ENCODE measurements around the gene CXCL14. TPM values are rescaled to one million over a fixed set of nuclear protein-coding genes. Genes with fewer than 3 reads are reported as not detected.

CXCL14 gene, protein sequence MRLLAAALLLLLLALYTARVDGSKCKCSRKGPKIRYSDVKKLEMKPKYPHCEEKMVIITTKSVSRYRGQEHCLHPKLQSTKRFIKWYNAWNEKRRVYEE
- 0.17 and 0.26 TPM in 2 replicates for total RNA-seq
- polyA plus RNA-seq, result 0.05 TPM in 1 of 2 replicates, not detected in the other
- polyA plus RNA-seq (2012), result not detected in 2 replicates
- polyA minus RNA-seq (ENCODE audit: low replicate concordance), result not detected in 2 replicates

DNA sequence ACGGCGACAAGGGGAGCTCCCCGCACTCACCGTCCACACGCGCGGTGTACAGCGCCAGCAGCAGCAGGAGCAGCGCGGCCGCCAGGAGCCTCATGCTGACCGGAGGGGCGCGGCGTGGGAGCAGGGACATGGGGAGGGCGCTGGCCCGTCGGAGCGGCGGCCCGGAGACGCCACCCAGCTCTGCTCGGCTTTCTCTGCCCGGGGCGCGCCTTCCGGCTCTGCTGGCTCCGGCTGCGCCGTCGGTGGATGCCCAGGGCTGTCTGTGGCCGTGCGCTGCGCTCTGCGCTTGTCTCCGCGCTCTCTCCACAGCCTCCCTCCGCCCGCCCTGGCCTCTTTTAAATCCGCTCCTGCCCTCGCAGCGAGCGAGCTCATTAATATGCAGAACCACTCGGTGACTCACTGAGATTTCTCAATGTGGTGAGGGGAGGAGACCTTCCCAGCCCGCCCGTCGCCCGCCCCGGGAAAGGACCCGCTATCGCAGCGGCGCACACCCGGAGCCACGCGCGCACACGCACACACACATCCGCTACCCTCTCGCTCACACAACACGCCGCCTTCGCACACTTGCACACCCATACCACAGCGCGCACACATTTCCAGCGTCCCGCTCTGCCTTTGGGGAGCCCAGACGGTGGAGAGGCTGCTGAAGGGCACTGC is at the start of gene CXCL14:
Gene CXCL14, minus strand, starts transcription at position 307 of the 657 bp plus-strand sequence. Its CDS starts 213 bp downstream, at position 94.
- TF ChIP-seq, protein P1, sequence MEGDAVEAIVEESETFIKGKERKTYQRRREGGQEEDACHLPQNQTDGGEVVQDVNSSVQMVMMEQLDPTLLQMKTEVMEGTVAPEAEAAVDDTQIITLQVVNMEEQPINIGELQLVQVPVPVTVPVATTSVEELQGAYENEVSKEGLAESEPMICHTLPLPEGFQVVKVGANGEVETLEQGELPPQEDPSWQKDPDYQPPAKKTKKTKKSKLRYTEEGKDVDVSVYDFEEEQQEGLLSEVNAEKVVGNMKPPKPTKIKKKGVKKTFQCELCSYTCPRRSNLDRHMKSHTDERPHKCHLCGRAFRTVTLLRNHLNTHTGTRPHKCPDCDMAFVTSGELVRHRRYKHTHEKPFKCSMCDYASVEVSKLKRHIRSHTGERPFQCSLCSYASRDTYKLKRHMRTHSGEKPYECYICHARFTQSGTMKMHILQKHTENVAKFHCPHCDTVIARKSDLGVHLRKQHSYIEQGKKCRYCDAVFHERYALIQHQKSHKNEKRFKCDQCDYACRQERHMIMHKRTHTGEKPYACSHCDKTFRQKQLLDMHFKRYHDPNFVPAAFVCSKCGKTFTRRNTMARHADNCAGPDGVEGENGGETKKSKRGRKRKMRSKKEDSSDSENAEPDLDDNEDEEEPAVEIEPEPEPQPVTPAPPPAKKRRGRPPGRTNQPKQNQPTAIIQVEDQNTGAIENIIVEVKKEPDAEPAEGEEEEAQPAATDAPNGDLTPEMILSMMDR (conservative IDR thresholded peaks at IDR 0.05 in 1 of 2, IDR thresholded peaks at IDR 0.05 in 1 of 2; ENCODE audit: low read depth in 1 of 2, low read length in 2 of 2), result no peak
- no peak for TF ChIP-seq EZH2 (IDR thresholded peaks at IDR 0.05; ENCODE audit: low read length, missing control alignments)

DNA sequence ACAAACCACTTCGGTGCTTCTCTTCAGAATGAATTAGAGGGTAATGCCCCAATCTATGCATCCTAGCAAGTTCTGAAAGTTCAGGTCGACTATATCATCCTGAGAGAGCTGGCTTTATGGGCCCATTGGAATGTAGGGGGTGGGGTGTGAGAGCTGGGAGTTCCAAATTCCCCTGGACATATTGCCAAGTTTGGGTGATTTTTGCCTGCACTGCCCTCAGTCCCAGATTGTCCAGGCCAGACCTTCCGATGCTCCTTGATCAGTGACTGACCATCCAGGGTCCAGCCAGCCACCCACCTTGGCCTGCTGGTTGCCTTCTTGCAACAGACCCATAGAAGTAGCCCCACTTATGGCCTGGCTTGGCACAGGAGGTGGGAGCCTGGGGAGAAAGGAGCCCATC is 47.8 kb upstream of the CXCL14 start:
- no peaks in the 10 kb centered on the region for H3K79me2 ChIP-seq (ENCODE audit: control insufficient read depth, insufficient read depth, low read length)
- no peaks in the 10 kb centered on the region for H3K4me1 ChIP-seq (ENCODE audit: control insufficient read depth, extremely low read depth, insufficient read depth, low read length)
- H3K9ac ChIP-seq (ENCODE audit: insufficient read depth, low read length), result no peak overlapping the region
- H3K27me3 ChIP-seq (ENCODE audit: control insufficient read depth, insufficient read depth, low read length), result no peaks in the 10 kb centered on the region
- H3K4me3 ChIP-seq (replicated peaks in 1 of 4; ENCODE audit: control extremely low read depth in 1 of 4, insufficient read depth in 1 of 4, low read depth in 3 of 4, low read length in 4 of 4), result no peak overlapping the region
- H3K4me2 ChIP-seq (ENCODE audit: extremely low read depth, insufficient read depth, low read length), result no peak overlapping the region
- no peak overlapping the region for H3K27ac ChIP-seq (ENCODE audit: insufficient read depth, low read length)
- H4K20me1 ChIP-seq (ENCODE audit: control insufficient read depth, extremely low read depth, insufficient read depth, low read length), result no peaks in the 10 kb centered on the region
- TF ChIP-seq EZH2 (IDR thresholded peaks at IDR 0.05; ENCODE audit: low read length, missing control alignments), result no peak
- TF ChIP-seq, protein P1 (conservative IDR thresholded peaks at IDR 0.05 in 1 of 2, IDR thresholded peaks at IDR 0.05 in 1 of 2; ENCODE audit: low read depth in 1 of 2, low read length in 2 of 2), result no peak
- H3K36me3 ChIP-seq (ENCODE audit: control insufficient read depth, insufficient read depth, low read length), result no peaks in the 10 kb centered on the region
- H3K9me3 ChIP-seq (ENCODE audit: control insufficient read depth, insufficient read depth, low read depth, low read length), result no peaks in the 10 kb centered on the region
- no peak overlapping the region for H2AFZ ChIP-seq (ENCODE audit: low read length)
- DNase-seq (ENCODE audit: low read depth in 2 of 2), result no peak

More for the DNA sequence above, at the start of gene CXCL14:
- Histone ChIP-seq H3K27me3 (ENCODE audit: control insufficient read depth, insufficient read depth, low read length) (peaks cover 22% of the 10 kb centered on the region), H2AFZ (ENCODE audit: low read length) (no peak within 1 kb of the TSS), H3K4me2 (ENCODE audit: extremely low read depth, insufficient read depth, low read length) (peak within 1 kb of the TSS; percentile 32), H3K79me2 (ENCODE audit: control insufficient read depth, insufficient read depth, low read length) (no peaks in the 10 kb centered on the region), H4K20me1 (ENCODE audit: control insufficient read depth, extremely low read depth, insufficient read depth, low read length) (no peaks in the 10 kb centered on the region), H3K27ac (ENCODE audit: insufficient read depth, low read length) (no peak within 1 kb of the TSS), H3K9ac (ENCODE audit: insufficient read depth, low read length) (no peak within 1 kb of the TSS), H3K4me3 (replicated peaks in 1 of 4; ENCODE audit: control extremely low read depth in 1 of 4, insufficient read depth in 1 of 4, low read depth in 3 of 4, low read length in 4 of 4) (peak within 1 kb of the TSS in 1 of 4 experiments; percentile 14), H3K4me1 (ENCODE audit: control insufficient read depth, extremely low read depth, insufficient read depth, low read length) (no peaks in the 10 kb centered on the region), H3K9me3 (ENCODE audit: control insufficient read depth, insufficient read depth, low read depth, low read length) (no peaks in the 10 kb centered on the region), H3K36me3 (ENCODE audit: control insufficient read depth, insufficient read depth, low read length) (no peaks in the 10 kb centered on the region)
- DNase-seq (ENCODE audit: low read depth in 2 of 2), result peak; percentile 61 to 87

DNA sequence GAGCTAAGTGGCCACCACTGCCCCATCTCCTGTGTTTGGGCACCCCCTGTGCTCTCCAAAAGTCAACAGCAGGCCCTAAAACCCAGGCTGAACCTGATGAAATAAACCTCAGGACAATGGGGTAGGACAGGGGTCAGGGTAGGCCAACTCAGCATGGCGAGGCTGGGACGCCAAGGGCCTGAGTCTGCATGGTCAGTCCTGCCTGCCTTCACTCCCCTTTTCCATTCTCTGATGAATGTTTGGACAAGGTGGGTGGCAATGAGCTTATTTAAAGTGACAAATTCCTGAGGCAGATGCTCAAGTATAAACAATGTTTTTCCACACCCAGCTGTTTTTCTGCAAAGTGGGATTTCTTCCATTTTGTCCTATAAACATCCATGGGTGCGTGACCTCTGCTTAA is 47.2 kb upstream of the CXCL14 start:
- H3K4me2 ChIP-seq (ENCODE audit: extremely low read depth, insufficient read depth, low read length), result no peak overlapping the region
- H3K27me3 ChIP-seq (ENCODE audit: control insufficient read depth, insufficient read depth, low read length), result no peaks in the 10 kb centered on the region
- H3K4me3 ChIP-seq (replicated peaks in 1 of 4; ENCODE audit: control extremely low read depth in 1 of 4, insufficient read depth in 1 of 4, low read depth in 3 of 4, low read length in 4 of 4), result no peak overlapping the region
- H3K36me3 ChIP-seq (ENCODE audit: control insufficient read depth, insufficient read depth, low read length), result no peaks in the 10 kb centered on the region
- H3K9ac ChIP-seq (ENCODE audit: insufficient read depth, low read length), result no peak overlapping the region
- H4K20me1 ChIP-seq (ENCODE audit: control insufficient read depth, extremely low read depth, insufficient read depth, low read length), result no peaks in the 10 kb centered on the region
- H3K9me3 ChIP-seq (ENCODE audit: control insufficient read depth, insufficient read depth, low read depth, low read length), result no peaks in the 10 kb centered on the region
- H2AFZ ChIP-seq (ENCODE audit: low read length), result no peak overlapping the region
- H3K4me1 ChIP-seq (ENCODE audit: control insufficient read depth, extremely low read depth, insufficient read depth, low read length), result no peaks in the 10 kb centered on the region
- TF ChIP-seq, protein P1 (conservative IDR thresholded peaks at IDR 0.05 in 1 of 2, IDR thresholded peaks at IDR 0.05 in 1 of 2; ENCODE audit: low read depth in 1 of 2, low read length in 2 of 2), result no peak
- no peak for TF ChIP-seq EZH2 (IDR thresholded peaks at IDR 0.05; ENCODE audit: low read length, missing control alignments)
- H3K79me2 ChIP-seq (ENCODE audit: control insufficient read depth, insufficient read depth, low read length), result no peaks in the 10 kb centered on the region
- DNase-seq (ENCODE audit: low read depth in 2 of 2), result no peak
- H3K27ac ChIP-seq (ENCODE audit: insufficient read depth, low read length), result no peak overlapping the region

All from fibroblast of lung (primary cell).